ENCODE results near the gene SCIMP.

DNA sequence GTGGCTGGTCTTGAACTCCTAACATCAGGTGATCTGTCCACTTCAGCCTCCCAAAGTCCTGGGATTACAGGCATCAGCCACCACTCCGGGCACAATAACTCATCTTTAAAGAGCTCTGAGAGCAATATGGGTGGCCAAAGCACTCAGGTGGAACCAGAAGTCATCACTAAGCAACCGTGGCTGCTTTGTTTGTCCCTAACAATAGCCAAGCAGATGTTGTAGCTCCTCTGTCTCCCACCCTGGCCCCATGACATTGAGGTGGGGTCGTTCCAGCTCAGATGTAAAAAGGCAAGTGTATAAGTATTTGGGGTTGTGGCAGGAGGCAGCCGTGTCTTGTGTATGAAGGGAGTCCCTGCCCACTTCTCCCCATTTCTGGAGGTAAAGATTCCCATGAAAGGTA lies 3.7 kb upstream of the SCIMP start:
- TF ChIP-seq EZH2 (IDR thresholded peaks at IDR 0.05; ENCODE audit: borderline replicate concordance, insufficient read depth, low read depth, low read length, poor library complexity, severe bottlenecking), result no peak
- TF ChIP-seq, protein P1, sequence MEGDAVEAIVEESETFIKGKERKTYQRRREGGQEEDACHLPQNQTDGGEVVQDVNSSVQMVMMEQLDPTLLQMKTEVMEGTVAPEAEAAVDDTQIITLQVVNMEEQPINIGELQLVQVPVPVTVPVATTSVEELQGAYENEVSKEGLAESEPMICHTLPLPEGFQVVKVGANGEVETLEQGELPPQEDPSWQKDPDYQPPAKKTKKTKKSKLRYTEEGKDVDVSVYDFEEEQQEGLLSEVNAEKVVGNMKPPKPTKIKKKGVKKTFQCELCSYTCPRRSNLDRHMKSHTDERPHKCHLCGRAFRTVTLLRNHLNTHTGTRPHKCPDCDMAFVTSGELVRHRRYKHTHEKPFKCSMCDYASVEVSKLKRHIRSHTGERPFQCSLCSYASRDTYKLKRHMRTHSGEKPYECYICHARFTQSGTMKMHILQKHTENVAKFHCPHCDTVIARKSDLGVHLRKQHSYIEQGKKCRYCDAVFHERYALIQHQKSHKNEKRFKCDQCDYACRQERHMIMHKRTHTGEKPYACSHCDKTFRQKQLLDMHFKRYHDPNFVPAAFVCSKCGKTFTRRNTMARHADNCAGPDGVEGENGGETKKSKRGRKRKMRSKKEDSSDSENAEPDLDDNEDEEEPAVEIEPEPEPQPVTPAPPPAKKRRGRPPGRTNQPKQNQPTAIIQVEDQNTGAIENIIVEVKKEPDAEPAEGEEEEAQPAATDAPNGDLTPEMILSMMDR (IDR thresholded peaks at IDR 0.05), result no peak
